ENCODE data around the gene FFAR3.

GRCh38 chr19:35337984-35338296, 20.3 kb upstream of the FFAR3 start:
- TF ChIP-seq CTCF (conservative IDR thresholded peaks at IDR 0.05; ENCODE audit: low read length) (no peak), EZH2phosphoT487 (IDR thresholded peaks at IDR 0.05; ENCODE audit: borderline replicate concordance, low read depth, low read length) (no peak)
